ENCODE data around the gene ZNF787. TPM values are rescaled to one million over a fixed set of nuclear protein-coding genes. Genes with fewer than 3 reads are reported as not detected.

ZNF787 gene
- total and polyA plus RNA-seq, 2 of the 13 experiments (the other 11 are each of a cell fraction or from before 2014, with no cell fraction given), result 15.1 to 42.8 TPM

DNA sequence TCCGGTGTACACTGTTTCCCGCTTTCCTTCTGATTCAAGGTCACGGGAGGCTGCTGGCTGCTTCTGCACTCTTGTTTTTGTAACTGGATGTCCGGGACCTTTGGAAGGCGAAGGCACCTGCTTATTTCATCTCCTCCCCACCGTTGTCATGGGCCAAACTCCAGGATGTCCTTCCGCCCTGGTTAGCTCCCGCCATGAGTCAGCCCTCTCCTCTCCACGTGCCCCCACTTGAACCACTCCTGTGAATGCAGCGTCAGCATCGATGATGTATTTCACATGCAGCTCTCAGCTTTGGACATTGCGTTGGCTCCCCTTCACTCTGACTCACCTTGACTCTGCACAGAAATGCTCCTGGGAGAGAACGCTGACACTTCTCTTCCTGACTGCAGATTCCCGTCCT lies 49.2 kb upstream of the ZNF787 start (continued):
- TF ChIP-seq, protein P1, sequence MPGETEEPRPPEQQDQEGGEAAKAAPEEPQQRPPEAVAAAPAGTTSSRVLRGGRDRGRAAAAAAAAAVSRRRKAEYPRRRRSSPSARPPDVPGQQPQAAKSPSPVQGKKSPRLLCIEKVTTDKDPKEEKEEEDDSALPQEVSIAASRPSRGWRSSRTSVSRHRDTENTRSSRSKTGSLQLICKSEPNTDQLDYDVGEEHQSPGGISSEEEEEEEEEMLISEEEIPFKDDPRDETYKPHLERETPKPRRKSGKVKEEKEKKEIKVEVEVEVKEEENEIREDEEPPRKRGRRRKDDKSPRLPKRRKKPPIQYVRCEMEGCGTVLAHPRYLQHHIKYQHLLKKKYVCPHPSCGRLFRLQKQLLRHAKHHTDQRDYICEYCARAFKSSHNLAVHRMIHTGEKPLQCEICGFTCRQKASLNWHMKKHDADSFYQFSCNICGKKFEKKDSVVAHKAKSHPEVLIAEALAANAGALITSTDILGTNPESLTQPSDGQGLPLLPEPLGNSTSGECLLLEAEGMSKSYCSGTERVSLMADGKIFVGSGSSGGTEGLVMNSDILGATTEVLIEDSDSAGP (CRISPR knock-in tag; IDR thresholded peaks at IDR 0.05; ENCODE audit: borderline replicate concordance), result peak; percentile 45; the same call in 1 of the 2 replicates
- TF ChIP-seq ATAD3A (CRISPR knock-in tag; IDR thresholded peaks at IDR 0.05) (no peak), ZNF20 (CRISPR knock-in tag; IDR thresholded peaks at IDR 0.05) (no peak), ZNF607 (CRISPR knock-in tag; IDR thresholded peaks at IDR 0.05; ENCODE audit: borderline replicate concordance) (peak; percentile 74), MLXIP (CRISPR knock-in tag; IDR thresholded peaks at IDR 0.05; ENCODE audit: borderline replicate concordance) (no peak), ZNF230 (CRISPR knock-in tag; IDR thresholded peaks at IDR 0.05) (no peak), ZNF550 (CRISPR knock-in tag; IDR thresholded peaks at IDR 0.05; ENCODE audit: borderline replicate concordance) (no peak), ZNF598 (CRISPR knock-in tag; IDR thresholded peaks at IDR 0.05; ENCODE audit: borderline replicate concordance) (no peak), SP2 (CRISPR knock-in tag; IDR thresholded peaks at IDR 0.05) (no peak), ZNF256 (CRISPR knock-in tag; conservative IDR thresholded peaks at IDR 0.05) (no peak), RFX1 (IDR thresholded peaks at IDR 0.05) (no peak), SETDB1 (CRISPR knock-in tag; IDR thresholded peaks at IDR 0.05; ENCODE audit: borderline replicate concordance) (no peak), RARG (CRISPR knock-in tag; IDR thresholded peaks at IDR 0.05; ENCODE audit: low read depth) (no peak), PCBP2 (optimal IDR thresholded peaks at IDR 0.05; ENCODE audit: low read depth, low read length, poor library complexity, severe bottlenecking) (no peak), NR2F6 (IDR thresholded peaks at IDR 0.05) (no peak), NR2F6 (CRISPR knock-in tag; IDR thresholded peaks at IDR 0.05) (peak; percentile 33; the same call in 1 of the 2 replicates), MTA1 (CRISPR knock-in tag; IDR thresholded peaks at IDR 0.05; ENCODE audit: borderline replicate concordance) (no peak)
- TF ChIP-seq, protein P2, sequence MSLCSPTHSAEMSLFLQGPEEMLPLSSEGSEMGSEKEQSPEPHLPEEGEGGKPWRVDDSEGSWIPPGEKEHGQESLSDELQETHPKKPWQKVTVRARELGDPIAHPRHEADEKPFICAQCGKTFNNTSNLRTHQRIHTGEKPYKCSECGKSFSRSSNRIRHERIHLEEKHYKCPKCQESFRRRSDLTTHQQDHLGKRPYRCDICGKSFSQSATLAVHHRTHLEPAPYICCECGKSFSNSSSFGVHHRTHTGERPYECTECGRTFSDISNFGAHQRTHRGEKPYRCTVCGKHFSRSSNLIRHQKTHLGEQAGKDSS (CRISPR knock-in tag; IDR thresholded peaks at IDR 0.05; ENCODE audit: borderline replicate concordance, low read depth), result peak; percentile 78; the same call in 1 of the 2 replicates
- TF ChIP-seq, protein P3, sequence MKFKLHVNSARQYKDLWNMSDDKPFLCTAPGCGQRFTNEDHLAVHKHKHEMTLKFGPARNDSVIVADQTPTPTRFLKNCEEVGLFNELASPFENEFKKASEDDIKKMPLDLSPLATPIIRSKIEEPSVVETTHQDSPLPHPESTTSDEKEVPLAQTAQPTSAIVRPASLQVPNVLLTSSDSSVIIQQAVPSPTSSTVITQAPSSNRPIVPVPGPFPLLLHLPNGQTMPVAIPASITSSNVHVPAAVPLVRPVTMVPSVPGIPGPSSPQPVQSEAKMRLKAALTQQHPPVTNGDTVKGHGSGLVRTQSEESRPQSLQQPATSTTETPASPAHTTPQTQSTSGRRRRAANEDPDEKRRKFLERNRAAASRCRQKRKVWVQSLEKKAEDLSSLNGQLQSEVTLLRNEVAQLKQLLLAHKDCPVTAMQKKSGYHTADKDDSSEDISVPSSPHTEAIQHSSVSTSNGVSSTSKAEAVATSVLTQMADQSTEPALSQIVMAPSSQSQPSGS (CRISPR knock-in tag; IDR thresholded peaks at IDR 0.05), result 0 out of 2 replicates have a peak, but pooled peaks have one; percentile 32

Data from HepG2 (cell line).